IMR-90 (cell line): ENCODE measurements around the gene MALSU1. TPM values are rescaled to one million over a fixed set of nuclear protein-coding genes. Genes with fewer than 3 reads are reported as not detected.

Source experiments
- ATAC-seq: fragments of 200-7000 bp; cut with Tn5 transposase; 2 replicates; pipeline ENCODE4 v1.9.1; 2020; ENCODE audit warnings: low read depth, mild to moderate bottlenecking, moderate library complexity
- BruUV-seq: library from RNA; stranded (reverse); fragments of 400-500 nt; replicated peaks from 2 replicates; lab custom pipeline; 2021; lab: Mats Ljungman, UMichigan
- CTCF ChIA-PET: fragments of 300-600 bp; formaldehyde crosslinking; extraction: SDS; loops from one replicate; lab custom pipeline; 2021; ENCODE audit warnings: antibody characterized with exemption; lab: Yijun Ruan, JAX
- POLR2A ChIA-PET: fragments of 300-600 bp; sonication (Branson Sonifier 250); formaldehyde crosslinking; loops from one replicate; lab custom pipeline; 2022; ENCODE audit warnings: antibody characterized with exemption; ENCODE audit not compliant: unreplicated experiment; lab: Charles Lee
- DNase-seq: peaks from one replicate; pipeline ENCODE4 v3.0.0; 2013
- H2AFZ ChIP-seq: replicated peaks from 2 replicates; pipeline ENCODE3; 2013; ENCODE audit warnings: low read length, mild to moderate bottlenecking; ENCODE audit not compliant: poor library complexity
- H2AK5ac ChIP-seq: 2 replicates; pipeline ENCODE4 v1.6.1; 2013; ENCODE audit warnings: low read depth, low read length, inconsistent platforms
- H2AK9ac ChIP-seq: replicated peaks from 2 replicates; pipeline ENCODE3; 2013; ENCODE audit warnings: mild to moderate bottlenecking, low read depth, low read length, moderate library complexity; ENCODE audit not compliant: poor library complexity
- H2BK120ac ChIP-seq: 2 replicates; pipeline ENCODE4 v1.6.1; 2013; ENCODE audit warnings: low read depth, low read length, inconsistent platforms
- H2BK15ac ChIP-seq: 3 replicates; pipeline ENCODE4 v1.6.1; 2013; ENCODE audit warnings: low read depth, low read length, inconsistent platforms
- H2BK20ac ChIP-seq: 2 replicates; pipeline ENCODE4 v1.6.1; 2013; ENCODE audit warnings: low read depth, mild to moderate bottlenecking, inconsistent platforms, low read length, moderate library complexity
- H2BK5ac ChIP-seq: 2 replicates; pipeline ENCODE4 v1.6.1; 2013; ENCODE audit warnings: mild to moderate bottlenecking, low read depth, low read length, inconsistent platforms; ENCODE audit not compliant: poor library complexity, severe bottlenecking
- H3K14ac ChIP-seq: replicated peaks from 2 replicates; pipeline ENCODE4 v1.6.1; 2013; ENCODE audit warnings: low read depth, low read length, inconsistent platforms
- H3K18ac ChIP-seq: 2 replicates; pipeline ENCODE4 v1.6.1; 2013; ENCODE audit warnings: low read depth, low read length, control low read depth
- H3K23ac ChIP-seq: 2 replicates; pipeline ENCODE4 v1.6.1; 2013; ENCODE audit warnings: low read depth, low read length, inconsistent platforms
- H3K27ac ChIP-seq: 2 replicates; pipeline ENCODE4 v1.5.1; 2013; ENCODE audit warnings: mild to moderate bottlenecking, control low read depth, low read length; ENCODE audit not compliant: insufficient read depth
- H3K27me3 ChIP-seq: 2 replicates; pipeline ENCODE4 v1.6.1; 2013; ENCODE audit warnings: low read length; ENCODE audit not compliant: control insufficient read depth, insufficient read depth
- H3K36me3 ChIP-seq: 2 replicates; pipeline ENCODE4 v1.6.1; 2013; ENCODE audit warnings: low read length, mixed read lengths; ENCODE audit not compliant: control insufficient read depth, insufficient read depth
- H3K4ac ChIP-seq: 2 replicates; pipeline ENCODE4 v1.6.1; 2013; ENCODE audit warnings: low read depth, low read length, inconsistent platforms
- H3K4me1 ChIP-seq: 2 replicates; pipeline ENCODE4 v1.6.1; 2013; ENCODE audit warnings: low read length, mixed read lengths; ENCODE audit not compliant: control insufficient read depth, insufficient read depth
- H3K4me2 ChIP-seq: 2 replicates; pipeline ENCODE4 v1.6.1; 2013; ENCODE audit warnings: low read depth, mild to moderate bottlenecking, control low read depth, low read length, moderate library complexity
- H3K4me3 ChIP-seq: 2 replicates; pipeline ENCODE4 v1.5.1; 2013; ENCODE audit warnings: low read depth, mild to moderate bottlenecking, control low read depth, low read length, moderate library complexity; ENCODE audit not compliant: insufficient read depth
- H3K56ac ChIP-seq: 2 replicates; pipeline ENCODE4 v1.6.1; 2013; ENCODE audit warnings: low read length, inconsistent platforms; ENCODE audit not compliant: insufficient read depth; ENCODE audit errors: extremely low read depth
- H3K79me1 ChIP-seq, 2 experiments: 2 replicates each; pipeline ENCODE4 v1.6.1; 2013; ENCODE audit warnings: low read length in 2 of 2, inconsistent platforms in 1 of 2, low read depth in 1 of 2
- H3K9ac ChIP-seq: 2 replicates; pipeline ENCODE4 v1.6.1; 2013; ENCODE audit warnings: low read depth, low read length, control low read depth
- H3K9me1 ChIP-seq: 2 replicates; pipeline ENCODE4 v1.6.1; 2013; ENCODE audit warnings: low read length, inconsistent platforms; ENCODE audit not compliant: insufficient read depth
- H3K9me3 ChIP-seq: 2 replicates; pipeline ENCODE4 v1.6.1; 2013; ENCODE audit warnings: low read length; ENCODE audit not compliant: control insufficient read depth, insufficient read depth
- H4K20me1 ChIP-seq: 2 replicates; pipeline ENCODE4 v1.6.1; 2013; ENCODE audit warnings: low read length, inconsistent platforms; ENCODE audit not compliant: insufficient read depth
- H4K5ac ChIP-seq: 2 replicates; pipeline ENCODE4 v1.6.1; 2013; ENCODE audit warnings: mild to moderate bottlenecking, low read depth, low read length, control low read depth
- H4K8ac ChIP-seq, 2 experiments: 2 replicates each; pipeline ENCODE4 v1.6.1; 2013; ENCODE audit warnings: low read depth in 2 of 2, low read length in 2 of 2, control low read depth in 1 of 2, inconsistent platforms in 1 of 2
- H4K91ac ChIP-seq: 2 replicates; pipeline ENCODE4 v1.6.1; 2013; ENCODE audit warnings: low read depth, low read length, inconsistent platforms; ENCODE audit not compliant: insufficient read depth
- BHLHE40 ChIP-seq: fragments of 150-350 bp; IDR thresholded peaks from 2 replicates; pipeline ENCODE4 v1.6.1; 2016; ENCODE audit warnings: mild to moderate bottlenecking, low read depth, low read length
- CEBPB ChIP-seq: IDR thresholded peaks from 2 replicates; pipeline ENCODE4 v1.6.1; 2012; ENCODE audit warnings: low read depth, low read length, improper control_type of control experiment
- FOS ChIP-seq: fragments of 150-350 bp; IDR thresholded peaks from 2 replicates; pipeline ENCODE4 v1.6.1; 2016; ENCODE audit warnings: low read depth, low read length
- MAFK ChIP-seq: IDR thresholded peaks from 2 replicates; pipeline ENCODE4 v1.6.1; 2012; ENCODE audit warnings: low read depth, low read length, improper control_type of control experiment
- NFE2L2 ChIP-seq: fragments of 150-350 bp; IDR thresholded peaks from 2 replicates; pipeline ENCODE4 v1.6.1; 2016; ENCODE audit warnings: low read depth, mild to moderate bottlenecking, low read length
- RAD21 ChIP-seq: IDR thresholded peaks from 2 replicates; pipeline ENCODE4 v1.6.1; 2012; ENCODE audit warnings: low read length, improper control_type of control experiment
- RCOR1 ChIP-seq: IDR thresholded peaks from 2 replicates; pipeline ENCODE4 v1.6.1; 2012; ENCODE audit warnings: mild to moderate bottlenecking, low read length, improper control_type of control experiment; ENCODE audit not compliant: insufficient replicate concordance
- RFX5 ChIP-seq: IDR thresholded peaks from 2 replicates; pipeline ENCODE4 v1.8.0; 2012; ENCODE audit warnings: low read depth, mild to moderate bottlenecking, low read length, moderate library complexity
- SMC3 ChIP-seq: fragments of 150-350 bp; IDR thresholded peaks from 2 replicates; pipeline ENCODE4 v1.6.1; 2016; ENCODE audit warnings: low read depth, mild to moderate bottlenecking, antibody characterized with exemption, low read length, moderate library complexity
- WGBS, 2 experiments: methylation state at CpG; one replicate each; pipeline versions ENCODE4 v1.1.5 to v1.1.7; 2013; ENCODE audit warnings: missing lambda C conversion rate in 2 of 2; ENCODE audit not compliant: insufficient read length in 1 of 2; ENCODE audit errors: extremely low coverage in 2 of 2; 5-methylcytosine and 5-hydroxymethylcytosine counted together
- dilution Hi-C: fragments of 300-500 bp; cut with HindIII; formaldehyde crosslinking; loops from one replicate; pipeline ENCODE4 v1.14.3; 2018; ENCODE audit warnings: low sequenced_read_pairs; ENCODE audit not compliant: unreplicated experiment
- in situ Hi-C: fragments of 300-500 bp; cut with MboI; formaldehyde crosslinking; loops from 3 replicates; pipeline ENCODE4 v1.14.3; 2019; ENCODE audit warnings: low sequenced_read_pairs, inconsistent platforms, mixed read lengths
- intact Hi-C: fragments of 100-400 bp; cut with micrococcal nuclease; formaldehyde crosslinking; loops from 2 replicates; pipeline ENCODE4 v1.10.0; 2022
- polyA plus RNA-seq, 3 experiments: library from polyadenylated mRNA; depleted of rRNA; stranded (reverse); fragments of >200 nt; gene quantifications; 2 replicates each; pipeline ENCODE4 v1.2.3, GENCODE V29; 2012; ENCODE audit warnings: low replicate concordance in 1 of 3
- total RNA-seq: library from RNA; depleted of rRNA; stranded (reverse); fragments of >200 nt; gene quantifications from 2 replicates; pipeline ENCODE4 v1.2.3, GENCODE V29; 2012
- TF ChIP-seq, protein P1 (sequence below): conservative IDR thresholded peaks from 2 replicates; pipeline ENCODE4 v1.5.1; 2012; ENCODE audit warnings: mild to moderate bottlenecking, low read depth, low read length, improper control_type of control experiment

Gene MALSU1
- total and polyA plus RNA-seq, 2 of the 4 experiments (the other 2 are of a cell fraction) = 30.5 to 36.0 TPM

DNA sequence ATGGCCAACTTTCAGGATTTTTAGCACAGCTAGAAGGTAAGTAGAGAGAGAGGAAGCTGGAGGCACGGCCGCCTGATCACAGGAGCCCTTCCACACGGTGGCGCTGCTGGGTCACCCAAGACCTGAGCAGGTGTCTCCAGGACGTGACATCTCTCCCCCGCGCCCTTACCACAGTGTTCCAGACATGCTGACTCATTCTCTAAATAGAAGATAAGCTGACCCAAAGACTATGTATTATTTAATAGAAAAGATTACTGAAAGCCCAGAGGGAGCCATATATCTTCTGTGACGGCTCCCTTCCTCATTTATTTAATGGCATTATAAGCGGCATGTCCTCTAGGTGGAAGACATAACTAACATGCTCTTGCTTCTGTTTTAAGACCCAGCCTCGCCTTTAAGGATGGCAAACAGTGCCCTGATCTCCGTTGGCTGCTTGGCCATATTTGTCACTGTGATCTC, 26.0 kb upstream of the MALSU1 start:
- H4K91ac ChIP-seq = no peak overlapping the region
- no peak overlapping the region for H3K18ac ChIP-seq
- no peak overlapping the region for H3K56ac ChIP-seq
- no peak overlapping the region; the same call in 1 of the 2 replicates for H2BK120ac ChIP-seq
- intact Hi-C loops = loop anchor here (1.0 to 2.0 kb wide), 3 partner anchors 88 to 439 kb away; no protein-coding TSS in a partner anchor
- H4K8ac ChIP-seq = no peak overlapping the region
- peak; percentile 92 for ATAC-seq
- H3K4me2 ChIP-seq = peak overlapping the region; percentile 72; the same call in 1 of the 2 replicates
- no peak overlapping the region for H4K5ac ChIP-seq
- peaks cover 17% of the 10 kb centered on the region for H3K27me3 ChIP-seq
- peak overlapping the region; percentile 55; the same call in 1 of the 2 replicates for H3K23ac ChIP-seq
- no peak overlapping the region for H3K14ac ChIP-seq
- no peak overlapping the region for H3K4ac ChIP-seq
- no TSS peak for BruUV-seq
- CTCF ChIA-PET = interaction anchor here (0.5 to 4.2 kb wide), 26 partner anchors 10 to 1858 kb away, joined by 3 to 34 read pairs (median 4); no protein-coding TSS in a partner anchor
- H3K4me3 ChIP-seq = no peak overlapping the region
- DNase-seq = peak; percentile 96
- H3K9me3 ChIP-seq = no peaks in the 10 kb centered on the region
- in situ Hi-C loops = loop anchor here (10.0 kb wide), 1 partner anchor 432 kb away; no protein-coding TSS in a partner anchor
- H3K9me1 ChIP-seq = peaks cover 2% of the 10 kb centered on the region; the same call in 1 of the 2 replicates
- no peaks in the 10 kb centered on the region for H4K20me1 ChIP-seq
- no peaks in the 10 kb centered on the region for H3K36me3 ChIP-seq
- WGBS, 2 experiments = no CpG with 5 or more reads among the region's 11 CpGs
- 0 out of 2 replicates have a peak overlapping the region, but pooled peaks have one; percentile 59 for H2AK5ac ChIP-seq
- no peak overlapping the region for H2BK15ac ChIP-seq
- no peak overlapping the region for H3K27ac ChIP-seq
- no peaks in the 10 kb centered on the region for H3K79me1 ChIP-seq
- H2AFZ ChIP-seq = peak overlapping the region; percentile 38
- dilution Hi-C loops = no loop called here
- no peak overlapping the region for H2AK9ac ChIP-seq
- peaks cover 2% of the 10 kb centered on the region; the same call in 1 of the 2 replicates for H3K4me1 ChIP-seq
- no peak overlapping the region for H2BK5ac ChIP-seq
- TF ChIP-seq MAFK (peak; percentile 28; the same call in 1 of the 2 replicates), NFE2L2 (peak; percentile 87), FOS (peak; percentile 55), CEBPB (no peak), BHLHE40 (peak; percentile 50; the same call in 1 of the 2 replicates), RCOR1 (peak; percentile 98), RAD21 (peak; percentile 80), RFX5 (no peak), SMC3 (peak; percentile 68)
- TF ChIP-seq, protein P1, sequence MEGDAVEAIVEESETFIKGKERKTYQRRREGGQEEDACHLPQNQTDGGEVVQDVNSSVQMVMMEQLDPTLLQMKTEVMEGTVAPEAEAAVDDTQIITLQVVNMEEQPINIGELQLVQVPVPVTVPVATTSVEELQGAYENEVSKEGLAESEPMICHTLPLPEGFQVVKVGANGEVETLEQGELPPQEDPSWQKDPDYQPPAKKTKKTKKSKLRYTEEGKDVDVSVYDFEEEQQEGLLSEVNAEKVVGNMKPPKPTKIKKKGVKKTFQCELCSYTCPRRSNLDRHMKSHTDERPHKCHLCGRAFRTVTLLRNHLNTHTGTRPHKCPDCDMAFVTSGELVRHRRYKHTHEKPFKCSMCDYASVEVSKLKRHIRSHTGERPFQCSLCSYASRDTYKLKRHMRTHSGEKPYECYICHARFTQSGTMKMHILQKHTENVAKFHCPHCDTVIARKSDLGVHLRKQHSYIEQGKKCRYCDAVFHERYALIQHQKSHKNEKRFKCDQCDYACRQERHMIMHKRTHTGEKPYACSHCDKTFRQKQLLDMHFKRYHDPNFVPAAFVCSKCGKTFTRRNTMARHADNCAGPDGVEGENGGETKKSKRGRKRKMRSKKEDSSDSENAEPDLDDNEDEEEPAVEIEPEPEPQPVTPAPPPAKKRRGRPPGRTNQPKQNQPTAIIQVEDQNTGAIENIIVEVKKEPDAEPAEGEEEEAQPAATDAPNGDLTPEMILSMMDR = peak; percentile 86
- POLR2A ChIA-PET = no interaction called here
- H2BK20ac ChIP-seq = no peak overlapping the region
- H3K9ac ChIP-seq = no peak overlapping the region
